GM19372 (cell line): ENCODE results near the gene RREB1.
"Not testable (repeated sequence)": the region's sequence is repeated elsewhere in the genome, so short reads cannot be mapped to it uniquely, and the experiment has no call there.

Source experiments
- ATAC-seq: cut with Tn5 transposase; IDR thresholded peaks from one replicate; pipeline ENCODE4 v1.9.1; 2021; ENCODE audit warnings: mild to moderate bottlenecking, low read depth, moderate library complexity; ENCODE audit not compliant: unreplicated experiment

RREB1 gene

DNA sequence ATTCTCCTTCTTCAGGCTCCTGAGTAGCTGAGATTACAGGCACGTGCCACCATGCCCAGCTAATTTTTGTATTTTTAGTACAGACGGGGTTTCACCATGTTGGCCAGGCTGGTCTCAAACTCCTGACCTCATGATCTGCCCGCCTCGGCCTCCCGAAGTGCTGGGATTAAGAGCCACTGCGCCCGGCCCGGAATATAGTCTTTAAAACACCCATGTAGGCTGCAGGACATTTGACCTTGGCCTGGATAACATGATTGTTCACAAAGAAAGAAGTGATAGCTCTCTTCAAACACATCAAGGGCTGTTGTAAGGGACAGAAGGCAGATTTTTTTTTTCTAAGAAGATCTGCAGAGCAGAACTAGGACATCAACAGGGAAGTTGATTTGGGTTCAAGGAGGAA lies 166.8 kb downstream of the RREB1 start:
- ATAC-seq = not testable (repeated sequence)

DNA sequence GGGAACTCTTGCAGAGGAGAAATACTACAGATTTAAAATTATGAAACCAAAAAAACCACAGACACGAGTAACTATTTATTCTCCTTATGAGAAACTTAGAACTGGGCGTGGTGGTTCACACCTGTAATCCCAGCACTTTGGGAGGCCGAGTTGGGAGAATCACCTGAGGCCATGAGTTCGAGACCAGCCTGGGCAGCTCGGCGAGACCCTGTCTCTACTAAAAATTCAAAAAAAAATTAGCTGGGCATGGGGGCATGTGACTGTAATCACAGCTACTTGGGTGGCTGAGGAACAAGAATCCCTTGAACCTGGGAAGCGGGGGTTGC lies 168.4 kb downstream of the RREB1 start:
- no peak for ATAC-seq

DNA sequence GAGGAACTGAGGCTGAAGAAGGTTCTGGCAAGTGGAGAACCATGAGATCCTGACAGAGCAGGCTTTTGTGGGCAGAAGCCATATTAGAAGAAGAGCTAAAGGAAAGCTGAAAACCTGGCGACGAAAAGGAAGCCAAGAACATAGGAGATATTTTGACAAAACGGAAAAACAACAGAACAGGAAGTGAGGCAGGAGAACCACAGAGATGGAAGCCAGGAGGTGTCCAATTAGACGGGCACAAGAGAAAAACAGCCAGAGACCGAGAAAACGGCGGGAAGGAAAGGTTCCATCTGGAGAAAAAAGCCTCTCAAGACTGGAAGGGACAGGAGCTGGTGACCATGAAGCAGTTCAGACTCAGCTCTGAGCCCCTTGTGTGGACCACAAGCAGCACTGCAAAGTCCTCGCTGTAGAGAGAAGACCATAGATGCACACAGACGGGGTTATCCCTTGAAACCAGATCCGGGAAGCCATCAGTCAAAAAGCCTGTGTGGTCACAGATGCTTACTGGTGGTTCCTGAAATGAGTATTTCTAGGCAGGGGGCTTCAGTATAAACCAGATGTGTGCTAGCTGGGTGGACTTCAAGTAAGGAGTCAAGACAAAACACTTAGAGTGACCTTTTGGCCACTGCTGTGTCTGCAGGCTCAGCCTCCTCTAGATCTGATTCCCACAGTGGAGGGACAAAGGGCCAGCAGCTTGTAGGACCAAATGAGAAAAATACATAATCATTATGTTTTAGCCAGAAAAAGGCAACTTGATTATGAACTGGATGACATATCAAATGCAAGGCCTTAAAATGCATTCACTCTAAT lies 174.5 kb downstream of the RREB1 start:
- ATAC-seq = no peak

DNA sequence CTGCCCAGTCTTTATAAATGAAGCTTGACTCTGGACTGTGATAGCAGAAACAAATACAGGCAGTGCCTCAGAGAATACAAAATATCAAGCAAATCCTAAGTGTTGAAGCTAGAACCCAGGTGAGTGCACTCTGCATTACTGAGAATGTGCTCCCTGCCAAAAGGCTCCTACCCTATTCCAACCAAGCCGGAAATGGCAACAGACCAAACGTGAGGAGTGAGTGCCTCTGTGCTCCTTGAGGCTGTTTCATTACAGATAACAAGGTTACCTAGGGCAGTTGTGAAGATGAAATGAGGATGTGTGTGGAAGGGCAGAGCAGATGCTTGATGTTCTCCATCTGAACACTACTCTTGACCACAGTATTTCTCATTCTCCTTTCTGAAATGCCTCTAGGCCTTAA lies 175.9 kb downstream of the RREB1 start:
- no peak for ATAC-seq

DNA sequence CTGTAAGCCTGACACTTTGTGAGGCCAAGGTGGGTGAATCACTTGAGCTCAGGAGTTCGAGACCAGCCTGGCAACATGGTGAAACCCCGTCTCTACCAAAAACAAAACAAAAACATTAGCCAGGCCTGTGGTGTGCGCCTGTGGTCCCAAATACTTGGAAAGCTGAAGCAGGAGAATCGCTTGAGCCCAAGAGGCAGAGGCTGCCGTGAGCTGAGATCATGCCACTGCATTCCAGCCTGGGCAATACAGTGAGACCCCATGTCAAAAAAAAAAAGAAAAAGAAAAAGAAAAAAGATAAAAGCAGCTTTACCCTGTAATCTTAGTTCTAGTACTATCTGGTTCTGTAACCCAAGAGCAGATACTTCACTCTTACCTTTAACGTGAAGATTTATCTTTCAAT lies 177.7 kb downstream of the RREB1 start:
- ATAC-seq = no peak

DNA sequence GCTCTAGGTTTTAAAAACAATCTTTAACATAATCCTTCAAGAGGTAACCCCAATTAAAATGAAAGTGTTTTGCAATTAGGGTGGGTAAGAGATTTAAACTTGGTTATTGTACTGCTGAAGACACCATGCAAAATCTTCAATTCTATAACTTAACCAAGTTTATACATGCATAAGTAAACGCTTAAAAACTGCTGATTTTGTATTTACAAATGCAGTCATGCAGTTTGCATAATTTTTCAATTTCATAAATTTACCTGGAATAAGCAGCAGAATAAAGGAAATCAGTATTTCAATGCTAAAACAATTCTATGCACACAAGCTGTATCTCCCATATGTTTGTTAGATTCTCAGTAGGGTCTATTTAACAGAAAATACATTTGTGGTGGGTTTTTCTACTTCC lies 182.3 kb downstream of the RREB1 start:
- ATAC-seq = no peak

DNA sequence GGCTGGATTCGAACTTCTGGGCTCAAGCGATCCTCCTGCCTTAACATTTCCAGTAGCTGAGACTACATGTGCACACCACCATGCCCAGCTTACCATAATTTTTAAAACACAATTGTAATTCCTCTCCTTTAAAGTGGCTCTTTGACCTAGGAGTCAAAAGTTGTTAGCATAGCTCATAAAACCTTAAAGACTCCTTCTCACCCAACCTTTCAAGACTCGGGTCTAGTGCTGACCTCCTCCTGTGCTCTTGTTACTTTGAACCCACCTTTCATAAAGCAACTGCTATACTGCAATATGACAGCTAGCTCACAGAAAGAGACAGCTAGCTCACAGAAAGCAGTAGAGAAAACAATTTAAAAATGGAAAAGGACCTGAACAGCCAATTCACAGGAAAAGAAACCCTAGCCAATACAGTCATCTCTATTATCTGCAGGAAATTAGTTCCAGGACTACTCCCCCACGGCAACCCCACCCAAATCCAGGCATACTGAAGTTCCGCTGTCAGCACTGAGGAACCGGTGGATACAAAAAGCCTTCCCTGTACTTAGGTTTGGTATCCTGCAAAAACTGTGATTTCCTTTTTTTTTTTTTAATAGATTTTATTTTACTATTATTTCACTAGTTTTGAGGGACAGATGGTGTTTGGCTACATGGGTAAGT lies 185.0 kb downstream of the RREB1 start:
- no peak for ATAC-seq

DNA sequence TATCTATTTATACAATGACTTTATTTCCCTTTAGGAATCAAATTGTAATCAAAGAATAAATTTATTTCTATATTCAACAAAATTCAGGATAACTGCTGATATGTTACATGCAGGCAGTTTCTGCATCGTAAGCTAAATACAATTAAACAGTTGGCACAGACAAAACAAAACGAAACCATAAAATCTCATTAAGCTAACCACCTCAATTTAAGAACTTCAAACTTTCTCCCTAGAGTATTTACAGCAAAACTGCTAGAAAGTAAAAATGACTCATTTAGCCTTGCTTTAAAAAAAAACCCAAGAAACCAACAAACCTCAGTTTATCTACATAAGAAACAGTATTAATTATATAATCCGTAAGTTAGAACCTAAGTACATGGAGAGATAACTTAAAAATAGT lies 188.2 kb downstream of the RREB1 start:
- ATAC-seq = no peak

DNA sequence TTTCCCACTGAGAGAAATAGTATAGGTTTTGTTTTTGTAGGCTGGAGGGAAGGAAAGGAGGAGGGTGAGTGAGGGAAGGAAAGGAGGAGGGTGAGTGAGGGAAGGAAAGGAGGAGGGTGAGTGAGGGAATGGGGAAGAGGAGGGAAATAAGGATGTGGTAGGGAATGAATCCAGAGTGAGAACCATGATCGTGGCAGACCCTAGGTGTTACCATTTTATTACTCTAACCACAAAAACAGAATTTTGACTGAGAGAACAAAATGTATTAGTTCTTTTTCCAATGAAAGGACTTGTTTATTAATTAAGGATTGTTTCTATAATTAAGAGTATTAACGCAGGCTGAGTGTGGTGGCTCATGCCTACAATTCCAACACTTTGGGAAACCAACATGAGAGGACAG lies 188.8 kb downstream of the RREB1 start:
- no peak for ATAC-seq

DNA sequence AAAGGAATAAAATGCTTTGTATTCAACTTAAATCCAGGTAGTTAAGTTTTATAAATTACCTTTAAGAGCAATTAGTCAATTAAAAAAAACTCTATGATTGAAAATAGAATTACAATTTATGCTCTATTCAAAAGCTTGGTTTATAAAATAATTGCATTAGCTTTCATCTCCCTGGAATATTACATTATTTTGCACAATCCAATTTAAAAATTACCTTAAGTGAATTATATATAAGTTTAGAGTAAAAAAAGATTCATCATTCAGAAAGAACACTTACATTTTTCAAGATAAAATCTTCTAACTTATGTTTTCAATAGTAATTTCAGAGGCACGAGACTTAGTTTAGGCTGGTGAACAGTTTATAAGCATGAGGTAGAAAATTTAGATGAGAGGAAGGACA lies 190.4 kb downstream of the RREB1 start:
- no peak for ATAC-seq

DNA sequence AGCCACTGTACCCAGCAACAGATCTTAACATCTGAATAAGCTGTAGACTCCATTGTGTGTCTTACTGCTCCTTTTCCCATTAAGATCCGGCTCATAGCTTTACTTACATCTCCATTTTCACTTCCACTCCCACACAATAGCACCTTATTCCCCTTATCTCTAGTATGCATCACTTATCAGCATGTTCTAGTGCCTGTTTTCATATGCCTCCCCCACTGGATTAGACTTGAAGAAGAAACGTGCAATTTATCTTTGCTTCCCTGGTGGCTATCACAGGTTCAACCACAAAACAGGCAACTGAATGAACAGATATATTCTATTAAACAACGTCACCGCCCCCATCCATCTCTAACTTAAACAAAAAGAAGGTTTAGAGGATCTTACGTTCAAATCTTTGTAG lies 193.2 kb downstream of the RREB1 start:
- ATAC-seq = no peak
